Measurements from ENCODE around the gene DPYSL4.

The DPYSL4 gene

DNA sequence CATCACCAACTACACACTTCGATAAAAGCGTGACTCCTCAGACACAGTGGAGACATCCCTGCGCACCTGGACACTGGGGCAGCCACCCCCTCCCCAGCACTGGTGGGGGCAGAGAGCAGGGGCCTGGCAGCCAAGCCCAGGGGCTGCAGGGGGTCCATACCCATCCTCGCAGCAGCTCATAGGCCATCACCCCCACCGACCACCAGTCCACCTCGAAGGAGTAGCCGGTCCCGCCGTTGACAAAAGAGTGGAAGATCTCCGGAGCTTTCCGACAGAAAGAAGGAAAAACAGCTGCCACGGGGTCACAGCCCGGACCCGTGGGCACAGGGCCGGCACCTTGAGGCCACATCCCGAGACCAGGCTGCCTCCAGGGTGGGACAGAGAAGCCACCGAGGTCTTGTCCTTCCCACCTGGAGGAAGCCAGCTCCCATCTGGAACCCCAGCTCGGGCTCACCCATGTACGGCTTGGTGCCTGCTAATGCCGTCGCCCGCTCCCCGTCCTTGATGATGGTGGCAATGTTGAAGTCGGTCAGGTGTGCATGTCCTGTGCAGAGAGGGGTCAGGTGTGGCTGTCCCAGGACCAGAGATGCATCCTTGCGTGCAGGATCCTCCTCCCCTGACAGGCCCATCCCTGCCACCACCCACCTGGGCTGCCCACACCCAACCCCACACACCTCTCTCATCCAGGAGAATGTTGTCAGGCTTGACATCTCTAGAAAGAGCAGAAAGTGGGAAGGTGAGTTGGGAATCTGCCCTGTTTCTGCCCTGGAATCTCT lies 38.5 kb downstream of the DPYSL4 start:
- DNase-seq (ENCODE audit: low read depth) = no peak
- H3K4me3 ChIP-seq (replicated peaks; ENCODE audit: low read depth, low read length) = no peak overlapping the region
- TF ChIP-seq, protein P1, sequence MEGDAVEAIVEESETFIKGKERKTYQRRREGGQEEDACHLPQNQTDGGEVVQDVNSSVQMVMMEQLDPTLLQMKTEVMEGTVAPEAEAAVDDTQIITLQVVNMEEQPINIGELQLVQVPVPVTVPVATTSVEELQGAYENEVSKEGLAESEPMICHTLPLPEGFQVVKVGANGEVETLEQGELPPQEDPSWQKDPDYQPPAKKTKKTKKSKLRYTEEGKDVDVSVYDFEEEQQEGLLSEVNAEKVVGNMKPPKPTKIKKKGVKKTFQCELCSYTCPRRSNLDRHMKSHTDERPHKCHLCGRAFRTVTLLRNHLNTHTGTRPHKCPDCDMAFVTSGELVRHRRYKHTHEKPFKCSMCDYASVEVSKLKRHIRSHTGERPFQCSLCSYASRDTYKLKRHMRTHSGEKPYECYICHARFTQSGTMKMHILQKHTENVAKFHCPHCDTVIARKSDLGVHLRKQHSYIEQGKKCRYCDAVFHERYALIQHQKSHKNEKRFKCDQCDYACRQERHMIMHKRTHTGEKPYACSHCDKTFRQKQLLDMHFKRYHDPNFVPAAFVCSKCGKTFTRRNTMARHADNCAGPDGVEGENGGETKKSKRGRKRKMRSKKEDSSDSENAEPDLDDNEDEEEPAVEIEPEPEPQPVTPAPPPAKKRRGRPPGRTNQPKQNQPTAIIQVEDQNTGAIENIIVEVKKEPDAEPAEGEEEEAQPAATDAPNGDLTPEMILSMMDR (IDR thresholded peaks at IDR 0.05; ENCODE audit: low read length, missing control alignments) = no peak

DNA sequence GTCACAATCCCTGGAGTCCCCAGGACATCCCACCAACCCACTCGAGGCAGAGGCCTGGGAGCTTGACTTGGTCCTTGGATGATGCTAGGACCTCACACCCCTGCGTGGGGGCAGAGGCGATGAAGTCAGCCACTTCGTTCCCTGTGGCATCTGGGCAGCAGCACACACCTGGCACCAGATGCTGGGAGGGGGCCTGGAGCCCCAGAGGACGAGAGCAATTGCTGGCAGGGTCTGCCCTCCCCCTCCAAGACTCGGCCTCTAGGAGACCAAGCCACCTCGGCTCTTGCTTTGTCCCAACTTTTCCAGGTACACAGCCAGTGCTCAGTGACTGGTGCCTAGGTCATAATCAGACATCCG lies 39.1 kb downstream of the DPYSL4 start:
- DNase-seq (ENCODE audit: low read depth) = no peak
- TF ChIP-seq, protein P1 (IDR thresholded peaks at IDR 0.05; ENCODE audit: low read length, missing control alignments) = no peak

DNA sequence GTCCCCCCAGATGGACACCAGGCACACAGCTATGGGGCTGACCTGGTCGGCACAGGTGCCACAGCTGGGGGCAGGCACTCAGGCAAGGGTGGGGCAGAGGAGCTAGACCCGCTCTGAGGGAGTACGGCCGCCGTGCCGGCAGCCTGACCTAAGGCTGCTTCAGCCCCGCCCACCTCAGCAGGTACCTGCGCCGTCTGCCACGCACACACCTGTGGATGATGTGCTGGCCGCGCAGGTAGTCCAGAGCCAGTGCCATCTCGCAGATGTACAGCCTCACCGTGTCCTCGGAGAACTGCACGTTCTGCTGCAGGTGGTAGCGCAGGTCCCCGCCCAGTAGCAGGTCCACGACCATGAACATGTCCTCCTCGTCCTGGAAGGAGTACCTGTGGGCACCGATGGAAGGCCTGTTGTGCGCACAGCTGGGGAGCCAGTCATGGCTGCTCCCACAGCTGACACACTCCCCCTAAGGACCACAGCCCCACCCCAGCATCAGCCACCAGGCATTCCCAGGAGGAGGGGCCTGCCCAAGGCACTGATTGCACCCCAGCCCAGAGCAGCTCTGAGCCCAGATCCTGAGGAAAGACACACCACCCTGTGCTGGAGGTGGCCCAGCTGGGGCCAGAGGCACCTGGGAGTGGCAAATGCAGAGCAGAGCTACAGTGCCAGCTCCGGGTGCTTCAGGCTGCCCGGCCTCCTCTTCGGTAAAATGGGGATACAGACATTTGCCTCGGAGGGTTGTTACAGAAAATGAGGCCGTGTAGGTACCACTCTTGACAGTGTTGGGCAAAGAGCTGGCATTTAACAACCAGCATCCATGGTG lies 40.0 kb downstream of the DPYSL4 start:
- TF ChIP-seq, protein P1 (IDR thresholded peaks at IDR 0.05; ENCODE audit: low read length, missing control alignments) = no peak
- DNase-seq (ENCODE audit: low read depth) = no peak
- no peak overlapping the region for H3K4me3 ChIP-seq (replicated peaks; ENCODE audit: low read depth, low read length)

More for the DNA sequence above, 39.1 kb downstream of the DPYSL4 start:
- no peak overlapping the region for H3K4me3 ChIP-seq (replicated peaks; ENCODE audit: low read depth, low read length)

DNA sequence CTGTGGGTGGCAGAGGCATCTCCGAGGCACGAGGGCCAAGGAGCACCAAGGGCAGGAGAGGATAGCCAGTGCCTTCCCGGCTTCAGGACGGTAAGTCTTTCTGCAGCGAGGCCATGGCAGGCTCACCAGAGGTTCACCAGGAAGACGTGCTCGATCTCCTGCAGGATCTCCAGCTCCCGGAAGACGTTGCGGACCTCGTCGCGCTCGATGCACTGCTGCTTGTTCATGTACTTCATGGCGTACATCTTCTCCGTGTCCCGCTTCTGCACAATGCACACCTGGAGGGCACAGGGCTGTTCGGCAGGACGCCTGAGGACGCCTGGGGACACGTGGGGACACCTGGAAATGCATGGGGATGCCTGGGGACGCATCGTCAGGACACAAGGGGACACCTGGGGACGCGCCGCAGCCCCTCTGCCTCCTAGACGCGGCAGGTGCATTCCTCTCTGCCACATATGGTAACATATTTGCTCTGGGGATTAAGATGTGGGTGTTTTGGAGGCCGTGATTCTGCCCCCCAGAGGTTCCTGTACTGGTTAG lies 41.2 kb downstream of the DPYSL4 start:
- no peak for DNase-seq (ENCODE audit: low read depth)
- TF ChIP-seq, protein P1 (IDR thresholded peaks at IDR 0.05; ENCODE audit: low read length, missing control alignments) = no peak
- no peak overlapping the region for H3K4me3 ChIP-seq (replicated peaks; ENCODE audit: low read depth, low read length)

DNA sequence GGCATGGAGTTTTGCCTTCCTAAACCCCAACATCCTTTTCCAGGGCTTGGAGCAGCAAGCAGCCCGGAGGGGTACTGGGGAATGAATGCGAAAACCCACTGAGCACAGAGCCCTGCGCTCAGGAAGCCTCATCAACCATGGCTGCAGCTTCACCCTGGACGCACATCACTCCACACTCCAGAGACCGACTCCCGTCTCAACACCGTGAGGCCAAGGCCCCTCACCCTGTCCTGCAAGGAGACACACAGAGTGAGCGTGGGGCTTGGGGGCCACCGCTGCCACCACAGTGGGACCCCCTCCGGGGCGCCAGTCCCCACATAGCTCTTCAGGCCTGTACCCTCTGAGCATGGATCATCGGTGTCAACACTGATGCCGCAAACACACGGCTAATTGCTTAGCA lies 41.9 kb downstream of the DPYSL4 start:
- H3K4me3 ChIP-seq (replicated peaks; ENCODE audit: low read depth, low read length) = no peak overlapping the region
- TF ChIP-seq, protein P1 (IDR thresholded peaks at IDR 0.05; ENCODE audit: low read length, missing control alignments) = no peak
- no peak for DNase-seq (ENCODE audit: low read depth)

DNA sequence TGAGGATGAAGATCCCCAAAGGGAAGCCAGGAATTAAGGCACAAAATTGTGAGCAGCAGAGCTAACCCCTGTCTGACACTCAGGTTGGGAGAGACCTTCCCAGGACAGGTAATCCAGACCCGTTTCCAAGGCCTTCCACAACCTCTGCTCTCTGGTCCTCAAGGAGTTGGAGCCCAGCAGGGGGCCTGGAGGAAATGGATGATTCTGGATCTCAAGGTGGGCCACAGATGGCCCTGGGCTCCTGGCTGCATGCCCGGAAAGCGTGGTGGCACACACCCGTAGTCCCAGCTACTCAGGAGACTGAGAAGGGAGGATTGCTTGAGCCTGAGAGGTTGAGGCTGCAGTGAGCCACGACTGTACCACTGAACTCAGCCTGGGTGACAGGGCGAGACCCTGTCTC lies 42.3 kb downstream of the DPYSL4 start:
- H3K4me3 ChIP-seq (replicated peaks; ENCODE audit: low read depth, low read length) = no peak overlapping the region
- no peak for DNase-seq (ENCODE audit: low read depth)
- TF ChIP-seq, protein P1 (IDR thresholded peaks at IDR 0.05; ENCODE audit: low read length, missing control alignments) = no peak

Measured in fibroblast of pulmonary artery (primary cell).